HFF-Myc (cell line): Measurements from ENCODE around the gene TMEM52.

Experiments
- DNase-seq: peaks from one replicate; pipeline ENCODE4 v3.0.0-alpha.2; 2011; ENCODE audit warnings: low read depth; ENCODE audit errors: extremely low read depth
- H3K4me3 ChIP-seq: replicated peaks from 2 replicates; pipeline ENCODE4 v1.5.1; 2011; ENCODE audit warnings: low read depth, mild to moderate bottlenecking, control low read depth, low read length
- CTCF ChIP-seq: IDR thresholded peaks from 2 replicates; pipeline ENCODE4 v1.5.1; 2012; ENCODE audit warnings: mild to moderate bottlenecking, low read depth, low read length, control low read depth; ENCODE audit errors: missing control alignments

Gene TMEM52

GRCh38 chr1:1918901-1919303, at the start of gene TMEM52:
Gene TMEM52 (minus strand): TSS chr1:1919279. CDS start chr1:1919265, 14 bp downstream.
- TF ChIP-seq CTCF = no peak
- DNase-seq = no peak

GRCh38 chr1:1967879-1968278, 48.8 kb upstream of the TMEM52 start:
- TF ChIP-seq CTCF = no peak
- no peak for DNase-seq
- no peak overlapping the region for H3K4me3 ChIP-seq

More at GRCh38 chr1:1918901-1919303, at the start of gene TMEM52:
- H3K4me3 ChIP-seq = peak within 1 kb of the TSS; percentile 48

- no peak for DNase-seq
- TF ChIP-seq CTCF = no peak
- no peak overlapping the region for H3K4me3 ChIP-seq
Observed at GRCh38 chr1:1967151-1967550, 48.1 kb upstream of the TMEM52 start.

GRCh38 chr1:1966071-1966740, 47.1 kb upstream of the TMEM52 start:
- no peak for DNase-seq
- no peak overlapping the region for H3K4me3 ChIP-seq
- no peak for TF ChIP-seq CTCF

- H3K4me3 ChIP-seq = no peak overlapping the region
- TF ChIP-seq CTCF = no peak
- DNase-seq = no peak
Observed at GRCh38 chr1:1965546-1965945, 46.5 kb upstream of the TMEM52 start.

- TF ChIP-seq CTCF = no peak
- DNase-seq = no peak
- H3K4me3 ChIP-seq = no peak overlapping the region
Observed at GRCh38 chr1:1964811-1965210, 45.7 kb upstream of the TMEM52 start.

GRCh38 chr1:1963570-1963969, 44.5 kb upstream of the TMEM52 start:
- no peak for TF ChIP-seq CTCF
- DNase-seq = no peak
- no peak overlapping the region for H3K4me3 ChIP-seq
